ENCODE data around the gene ATP6AP2.
"Not testable (repeated sequence)": the region's sequence is repeated elsewhere in the genome, so short reads cannot be mapped to it uniquely, and the experiment has no call there.

Gene ATP6AP2

DNA sequence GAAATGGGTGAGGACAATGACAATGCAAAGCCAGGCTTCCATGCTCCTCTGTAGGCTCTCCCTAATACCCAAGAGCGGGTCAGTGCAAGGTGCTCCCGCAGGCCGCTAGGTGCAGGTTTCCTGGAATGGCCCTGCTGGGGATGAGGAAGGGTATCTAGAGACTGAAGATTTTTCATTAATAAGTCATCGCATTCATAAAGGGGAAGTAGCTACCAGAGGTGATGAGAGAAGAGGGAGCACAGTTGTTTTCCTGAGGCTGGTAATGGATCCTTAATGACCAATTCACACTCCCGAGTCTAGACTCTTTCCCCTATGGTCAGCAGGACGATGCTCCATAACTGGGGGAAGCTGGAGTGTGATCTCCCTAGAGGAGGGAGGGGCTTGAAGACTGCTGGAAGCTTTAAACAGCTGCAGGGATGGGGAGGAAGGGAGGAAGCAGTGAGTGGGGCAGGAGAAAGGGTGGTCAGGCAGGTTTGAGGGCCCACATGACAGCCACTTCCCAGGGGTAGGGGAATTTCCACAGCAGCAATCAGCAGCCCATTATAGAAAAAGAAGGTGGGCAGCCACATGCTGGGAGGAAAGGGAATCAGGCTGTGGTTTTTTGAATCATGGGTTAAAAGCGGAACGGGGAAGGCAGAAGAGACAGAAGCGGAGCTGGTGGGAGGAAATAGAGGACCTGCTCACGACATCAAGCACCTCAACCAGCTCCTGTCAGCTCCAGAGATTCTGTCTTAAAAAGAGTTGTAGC, 10.2 kb upstream of the ATP6AP2 start:
- H3K27me3 ChIP-seq (ENCODE audit: low read depth, low read length): no peaks in the 10 kb centered on the region
- peak overlapping the region; percentile 67; the same call in 1 of the 2 replicates for H2AFZ ChIP-seq (ENCODE audit: low read depth, low read length)
- H3K36me3 ChIP-seq (replicated peaks; ENCODE audit: low read depth, low read length): no peaks in the 10 kb centered on the region
- H3K4me1 ChIP-seq (ENCODE audit: low read length): peaks cover 43% of the 10 kb centered on the region
- H3K4me3 ChIP-seq (ENCODE audit: low read length): peak overlapping the region; percentile 78
- H3K9ac ChIP-seq (ENCODE audit: low read length): peak overlapping the region; percentile 85
- no peaks in the 10 kb centered on the region for H3K79me2 ChIP-seq (ENCODE audit: low read length)
- H4K20me1 ChIP-seq (ENCODE audit: insufficient read depth, low read length): no peaks in the 10 kb centered on the region
- peak overlapping the region; percentile 96 for H3K4me2 ChIP-seq (ENCODE audit: low read length)
- H3K9me3 ChIP-seq (ENCODE audit: insufficient read depth, low read length): no peaks in the 10 kb centered on the region
- peak overlapping the region; percentile 92 for H3K27ac ChIP-seq (ENCODE audit: low read length)
- no peak for TF ChIP-seq EZH2phosphoT487 (IDR thresholded peaks at IDR 0.05; ENCODE audit: low read depth)
- no peak for TF ChIP-seq CTCF (IDR thresholded peaks at IDR 0.05; ENCODE audit: low read depth, low read length)

DNA sequence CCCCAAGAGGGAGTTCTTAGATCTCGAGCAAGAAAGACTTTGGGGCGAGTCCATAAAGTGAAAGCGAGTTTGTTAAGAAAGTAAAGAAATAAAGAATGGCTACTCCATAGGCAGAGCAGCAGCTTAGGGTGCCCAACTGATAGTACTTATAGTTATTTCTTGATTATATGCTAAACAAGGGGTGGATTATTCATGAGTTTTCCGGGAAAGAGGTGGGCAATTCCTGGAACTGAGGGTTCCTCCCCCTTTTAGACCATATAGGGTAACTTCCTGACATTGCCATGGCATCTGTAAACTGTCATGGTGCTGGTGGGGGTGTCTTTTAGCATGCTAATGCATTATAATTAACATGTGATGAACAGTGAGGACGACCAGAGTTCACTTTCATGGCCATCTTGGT, 9.6 kb upstream of the ATP6AP2 start:
- H3K4me2 ChIP-seq (ENCODE audit: low read length): peak overlapping the region; percentile 96
- not testable (repeated sequence) for H3K9me3 ChIP-seq (ENCODE audit: insufficient read depth, low read length); H4K20me1 ChIP-seq (ENCODE audit: insufficient read depth, low read length); H3K27me3 ChIP-seq (ENCODE audit: low read depth, low read length); H3K79me2 ChIP-seq (ENCODE audit: low read length); H3K36me3 ChIP-seq (replicated peaks; ENCODE audit: low read depth, low read length)
- peaks cover 43% of the 10 kb centered on the region for H3K4me1 ChIP-seq (ENCODE audit: low read length)
- H3K4me3 ChIP-seq (ENCODE audit: low read length): peak overlapping the region; percentile 78
- peak overlapping the region; percentile 67; the same call in 1 of the 2 replicates for H2AFZ ChIP-seq (ENCODE audit: low read depth, low read length)
- peak overlapping the region; percentile 92 for H3K27ac ChIP-seq (ENCODE audit: low read length)
- peak overlapping the region; percentile 85 for H3K9ac ChIP-seq (ENCODE audit: low read length)

DNA sequence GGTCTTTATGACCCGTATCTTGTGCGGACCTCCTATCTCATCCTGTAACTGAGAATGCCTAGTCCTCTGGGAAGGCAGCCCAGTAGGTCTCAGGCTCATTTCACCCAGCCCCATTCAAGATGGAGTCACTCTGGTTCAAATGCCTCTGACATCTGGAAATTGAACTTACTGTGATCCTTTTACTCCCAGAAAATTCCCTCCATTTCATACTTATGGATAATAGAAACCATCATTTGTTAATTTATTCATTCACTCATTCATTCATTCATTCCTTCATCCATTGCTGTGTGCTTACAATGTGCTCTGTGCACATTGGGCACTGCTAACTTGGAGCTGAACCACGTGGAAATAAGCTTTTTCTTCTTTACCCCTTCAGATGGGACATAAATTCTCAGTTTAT, 9.2 kb upstream of the ATP6AP2 start:
- H3K36me3 ChIP-seq (replicated peaks; ENCODE audit: low read depth, low read length): no peaks in the 10 kb centered on the region
- peaks cover 40% of the 10 kb centered on the region for H3K4me1 ChIP-seq (ENCODE audit: low read length)
- H3K9ac ChIP-seq (ENCODE audit: low read length): no peak overlapping the region
- peak overlapping the region; percentile 96 for H3K4me2 ChIP-seq (ENCODE audit: low read length)
- no peaks in the 10 kb centered on the region for H3K79me2 ChIP-seq (ENCODE audit: low read length)
- no peaks in the 10 kb centered on the region for H3K9me3 ChIP-seq (ENCODE audit: insufficient read depth, low read length)
- H3K27ac ChIP-seq (ENCODE audit: low read length): peak overlapping the region; percentile 92
- H3K4me3 ChIP-seq (ENCODE audit: low read length): no peak overlapping the region
- no peak overlapping the region for H2AFZ ChIP-seq (ENCODE audit: low read depth, low read length)
- no peaks in the 10 kb centered on the region for H4K20me1 ChIP-seq (ENCODE audit: insufficient read depth, low read length)
- H3K27me3 ChIP-seq (ENCODE audit: low read depth, low read length): no peaks in the 10 kb centered on the region
- TF ChIP-seq CTCF (IDR thresholded peaks at IDR 0.05; ENCODE audit: low read depth, low read length) (no peak), EZH2phosphoT487 (IDR thresholded peaks at IDR 0.05; ENCODE audit: low read depth) (no peak)

DNA sequence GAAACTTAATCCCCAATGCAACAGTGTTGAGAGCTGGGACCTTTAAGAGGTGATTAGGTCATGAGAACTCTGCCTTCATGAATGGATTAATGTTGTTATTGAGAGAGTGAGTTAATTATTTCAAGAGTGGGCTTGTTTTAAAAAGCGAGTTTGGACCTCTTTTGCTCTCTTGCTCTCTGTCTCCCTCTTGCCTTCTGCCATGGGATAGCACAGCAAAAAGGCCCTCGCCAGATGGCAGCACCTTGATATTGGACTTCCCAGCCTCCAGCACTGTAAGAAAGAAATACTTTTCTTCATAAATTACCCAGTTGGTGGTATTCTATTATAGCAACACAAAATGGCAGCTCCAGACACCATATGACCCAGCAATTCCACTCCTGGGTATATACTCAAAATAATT, 7.0 kb upstream of the ATP6AP2 start:
- no peaks in the 10 kb centered on the region for H3K36me3 ChIP-seq (replicated peaks; ENCODE audit: low read depth, low read length)
- TF ChIP-seq EZH2phosphoT487 (IDR thresholded peaks at IDR 0.05; ENCODE audit: low read depth) (no peak), CTCF (IDR thresholded peaks at IDR 0.05; ENCODE audit: low read depth, low read length) (peak; percentile 86)
- no peaks in the 10 kb centered on the region for H3K79me2 ChIP-seq (ENCODE audit: low read length)
- no peaks in the 10 kb centered on the region for H3K27me3 ChIP-seq (ENCODE audit: low read depth, low read length)
- H2AFZ ChIP-seq (ENCODE audit: low read depth, low read length): no peak overlapping the region
- no peak overlapping the region for H3K27ac ChIP-seq (ENCODE audit: low read length)
- no peaks in the 10 kb centered on the region for H4K20me1 ChIP-seq (ENCODE audit: insufficient read depth, low read length)
- no peak overlapping the region for H3K4me3 ChIP-seq (ENCODE audit: low read length)
- H3K4me1 ChIP-seq (ENCODE audit: low read length): peaks cover 35% of the 10 kb centered on the region
- H3K9me3 ChIP-seq (ENCODE audit: insufficient read depth, low read length): no peaks in the 10 kb centered on the region
- H3K9ac ChIP-seq (ENCODE audit: low read length): no peak overlapping the region
- H3K4me2 ChIP-seq (ENCODE audit: low read length): no peak overlapping the region; the same call in 1 of the 2 replicates

DNA sequence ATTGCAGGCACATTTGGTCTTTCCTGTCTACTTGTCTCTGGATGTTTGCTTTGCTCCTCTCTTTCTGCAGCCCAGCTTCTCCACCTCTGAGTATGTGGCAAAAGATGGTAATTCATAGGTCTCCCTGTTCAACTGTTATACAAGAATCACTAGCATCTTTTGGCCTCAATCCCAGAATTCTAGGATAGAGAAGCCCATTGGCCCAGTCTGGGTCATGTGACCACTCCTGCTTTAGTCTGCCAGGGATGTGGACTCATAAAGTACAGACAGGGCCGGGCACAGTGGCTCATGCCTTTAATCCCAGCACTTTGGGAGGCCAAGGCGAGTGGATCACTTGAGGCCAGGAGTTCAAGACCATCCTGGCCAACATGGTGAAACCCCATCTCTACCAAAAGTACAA, 5.4 kb upstream of the ATP6AP2 start:
- not testable (repeated sequence) for H2AFZ ChIP-seq (ENCODE audit: low read depth, low read length); H3K27me3 ChIP-seq (ENCODE audit: low read depth, low read length); H3K9ac ChIP-seq (ENCODE audit: low read length); H3K4me3 ChIP-seq (ENCODE audit: low read length); H3K27ac ChIP-seq (ENCODE audit: low read length); H3K79me2 ChIP-seq (ENCODE audit: low read length); H3K36me3 ChIP-seq (replicated peaks; ENCODE audit: low read depth, low read length); H4K20me1 ChIP-seq (ENCODE audit: insufficient read depth, low read length); H3K9me3 ChIP-seq (ENCODE audit: insufficient read depth, low read length); H3K4me2 ChIP-seq (ENCODE audit: low read length)
- H3K4me1 ChIP-seq (ENCODE audit: low read length): peaks cover 24% of the 10 kb centered on the region
